ENCODE results near the gene KHSRP. TPM values are rescaled to one million over a fixed set of nuclear protein-coding genes. Genes with fewer than 3 reads are reported as not detected.
A peak's percentile ranks its signal among the peaks of the same experiment; 100 is the strongest.

Gene KHSRP
- total and polyA plus RNA-seq, 2 of the 13 experiments (the other 11 are each of a cell fraction or from before 2014, with no cell fraction given), result 72.1 to 129 TPM

- H3K27ac ChIP-seq (ENCODE audit: extremely low read length, insufficient read depth, low read length), result no peak overlapping the region
- peaks cover 14 to 33% of the 10 kb centered on the region in 2 experiments; a peak in 4 of 5 replicates for H3K36me3 ChIP-seq (replicated peaks in 1 of 2; ENCODE audit: control insufficient read depth in 1 of 2, insufficient read depth in 2 of 2, low read length in 2 of 2)
- no peak overlapping the region for H3K4me3 ChIP-seq (replicated peaks in 1 of 3; ENCODE audit: insufficient read depth in 1 of 3, low read depth in 2 of 3, low read length in 3 of 3)
- H3K27me3 ChIP-seq (ENCODE audit: control insufficient read depth in 1 of 2, insufficient read depth in 2 of 2, low read length in 2 of 2), result no peaks in the 10 kb centered on the region
- H3K4me1 ChIP-seq (ENCODE audit: insufficient read depth, low read length), result no peaks in the 10 kb centered on the region
- WGBS (ENCODE audit: low lambda C conversion rate), result 82% methylated on average over 6 of the region's 12 CpGs
- H3K79me2 ChIP-seq (ENCODE audit: insufficient read depth, low read length), result no peaks in the 10 kb centered on the region
- H3K9me3 ChIP-seq (ENCODE audit: low read length), result no peaks in the 10 kb centered on the region
- no TSS peak for BruUV-seq (replicated peaks)
- H3K9ac ChIP-seq (ENCODE audit: insufficient read depth, low read depth, low read length), result no peak overlapping the region
- ATAC-seq (peak; percentile 41), FAIRE-seq (no peak), DNase-seq (ENCODE audit: low spot score) (no peak)
- intact Hi-C loops (cut with micrococcal nuclease; ENCODE audit: unreplicated experiment) (no loop called here), in situ Hi-C loops (cut with HindIII; ENCODE audit: extremely low pct_ligation_motif_present, low pct_unique_long_range_greater_than_20kb) (no loop called here)
- H4K20me1 ChIP-seq (ENCODE audit: insufficient read depth, low read length), result peaks cover 7% of the 10 kb centered on the region; the same call in 1 of the 2 replicates
- H2AFZ ChIP-seq (ENCODE audit: low read length), result no peak overlapping the region
- ChIA-PET POLR2A (interaction anchor here (1.7 kb wide), 1 partner anchor 13 kb away, joined by 4 read pairs; the partner anchor contains the start of gene KHSRP), CTCF (ENCODE audit: low intra/inter-chr PET ratio, low total read pairs) (no interaction called here)
- H3K4me2 ChIP-seq (ENCODE audit: low read depth, low read length), result no peak overlapping the region
- no peak for TF ChIP-seq ZFP36 (IDR thresholded peaks at IDR 0.05; ENCODE audit: borderline replicate concordance, low read depth, low read length, partially characterized antibody)
- no peak for TF ChIP-seq RBM39 (IDR thresholded peaks at IDR 0.05; ENCODE audit: low read depth, low read length, poor library complexity, severe bottlenecking)
- TF ChIP-seq AKAP8 (CRISPR knock-in tag; IDR thresholded peaks at IDR 0.05), result peak; percentile 46
- no peak for TF ChIP-seq ZNF841 (CRISPR knock-in tag; IDR thresholded peaks at IDR 0.05; ENCODE audit: borderline replicate concordance)
- TF ChIP-seq MXD4 (CRISPR knock-in tag; IDR thresholded peaks at IDR 0.05), result no peak
- TF ChIP-seq HNRNPL (IDR thresholded peaks at IDR 0.05; ENCODE audit: low read depth, low read length), result no peak
- TF ChIP-seq UBTF (CRISPR knock-in tag; IDR thresholded peaks at IDR 0.05), result 0 out of 2 replicates have a peak, but pooled peaks have one; percentile 15
- TF ChIP-seq, protein P1, sequence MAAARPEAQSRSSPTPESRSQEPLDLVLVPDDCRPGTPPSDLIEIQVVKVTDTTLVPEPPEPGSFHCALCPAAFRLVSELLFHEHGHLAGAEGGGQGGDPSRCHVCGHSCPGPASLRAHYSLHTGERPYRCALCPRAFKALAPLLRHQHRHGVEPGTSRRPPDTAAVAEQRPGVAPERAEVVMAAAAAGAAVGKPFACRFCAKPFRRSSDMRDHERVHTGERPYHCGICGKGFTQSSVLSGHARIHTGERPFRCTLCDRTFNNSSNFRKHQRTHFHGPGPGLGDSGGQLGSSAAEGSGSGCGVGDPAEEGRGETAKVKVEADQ (CRISPR knock-in tag; IDR thresholded peaks at IDR 0.05; ENCODE audit: borderline replicate concordance), result no peak
- 0 out of 2 replicates have a peak, but pooled peaks have one; percentile 15 for TF ChIP-seq SIN3A (IDR thresholded peaks at IDR 0.05; ENCODE audit: borderline replicate concordance, low read depth, low read length)
- TF ChIP-seq KDM1A (CRISPR knock-in tag; IDR thresholded peaks at IDR 0.05), result no peak
- TF ChIP-seq TSC22D2 (CRISPR knock-in tag; IDR thresholded peaks at IDR 0.05; ENCODE audit: borderline replicate concordance), result no peak
- no peak for TF ChIP-seq ELF1 (CRISPR knock-in tag; IDR thresholded peaks at IDR 0.05)
- no peak for TF ChIP-seq ISL2 (CRISPR knock-in tag; IDR thresholded peaks at IDR 0.05)
- TF ChIP-seq KLF6 (CRISPR knock-in tag; IDR thresholded peaks at IDR 0.05), result no peak
- peak; percentile 49; the same call in 1 of the 2 replicates for TF ChIP-seq SMAD1 (CRISPR knock-in tag; IDR thresholded peaks at IDR 0.05; ENCODE audit: borderline replicate concordance, low read depth)
- TF ChIP-seq HMGXB4 (CRISPR knock-in tag; IDR thresholded peaks at IDR 0.05; ENCODE audit: borderline replicate concordance in 1 of 2, low read depth in 1 of 2), result no peak
- no peak for TF ChIP-seq MXD1 (CRISPR knock-in tag; IDR thresholded peaks at IDR 0.05)
- TF ChIP-seq SRSF1 (optimal IDR thresholded peaks at IDR 0.05; ENCODE audit: low read depth, low read length), result peak; percentile 14
- no peak for TF ChIP-seq RBAK (CRISPR knock-in tag; IDR thresholded peaks at IDR 0.05)
- no peak for TF ChIP-seq ZNF296 (CRISPR knock-in tag; conservative IDR thresholded peaks at IDR 0.05)
- no peak for TF ChIP-seq PAX8 (CRISPR knock-in tag; IDR thresholded peaks at IDR 0.05; ENCODE audit: borderline replicate concordance)
These were observed 12.6 kb downstream of the KHSRP start for GRCh38 chr19:6412061-6412446.
